Measurements from ENCODE around the gene SPPL2A.

DNA sequence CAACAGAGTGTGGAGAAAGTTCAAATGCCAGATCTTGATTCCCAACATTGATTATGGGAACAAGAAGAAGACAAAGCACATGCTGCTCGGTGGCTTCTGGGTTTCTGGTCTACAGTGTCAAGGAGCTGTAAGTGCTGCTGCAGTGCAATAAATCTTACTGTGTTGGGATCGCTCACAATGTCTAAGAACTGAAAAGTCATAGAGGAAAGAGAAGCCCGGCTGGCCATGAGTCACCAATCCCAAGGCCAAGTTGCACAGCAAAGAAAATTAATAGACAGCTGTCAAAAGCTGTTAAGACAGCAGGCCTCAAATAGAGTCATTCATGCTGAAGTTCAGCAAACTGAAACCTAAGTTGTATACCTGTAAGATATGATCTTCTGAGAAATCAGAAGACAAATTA is 33.2 kb upstream of the SPPL2A start:
- TF ChIP-seq, protein P1, sequence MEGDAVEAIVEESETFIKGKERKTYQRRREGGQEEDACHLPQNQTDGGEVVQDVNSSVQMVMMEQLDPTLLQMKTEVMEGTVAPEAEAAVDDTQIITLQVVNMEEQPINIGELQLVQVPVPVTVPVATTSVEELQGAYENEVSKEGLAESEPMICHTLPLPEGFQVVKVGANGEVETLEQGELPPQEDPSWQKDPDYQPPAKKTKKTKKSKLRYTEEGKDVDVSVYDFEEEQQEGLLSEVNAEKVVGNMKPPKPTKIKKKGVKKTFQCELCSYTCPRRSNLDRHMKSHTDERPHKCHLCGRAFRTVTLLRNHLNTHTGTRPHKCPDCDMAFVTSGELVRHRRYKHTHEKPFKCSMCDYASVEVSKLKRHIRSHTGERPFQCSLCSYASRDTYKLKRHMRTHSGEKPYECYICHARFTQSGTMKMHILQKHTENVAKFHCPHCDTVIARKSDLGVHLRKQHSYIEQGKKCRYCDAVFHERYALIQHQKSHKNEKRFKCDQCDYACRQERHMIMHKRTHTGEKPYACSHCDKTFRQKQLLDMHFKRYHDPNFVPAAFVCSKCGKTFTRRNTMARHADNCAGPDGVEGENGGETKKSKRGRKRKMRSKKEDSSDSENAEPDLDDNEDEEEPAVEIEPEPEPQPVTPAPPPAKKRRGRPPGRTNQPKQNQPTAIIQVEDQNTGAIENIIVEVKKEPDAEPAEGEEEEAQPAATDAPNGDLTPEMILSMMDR (tag by site-specific recombination; IDR thresholded peaks at IDR 0.05): no peak
- TF ChIP-seq ZNF274 (IDR thresholded peaks at IDR 0.05; ENCODE audit: low read length) (no peak), ZNF274 (tag by site-specific recombination; IDR thresholded peaks at IDR 0.05; ENCODE audit: borderline replicate concordance) (no peak), KLF10 (tag by site-specific recombination; IDR thresholded peaks at IDR 0.05) (no peak), BCL11B (tag by site-specific recombination; IDR thresholded peaks at IDR 0.05; ENCODE audit: low read depth) (no peak), BCL11A (tag by site-specific recombination; IDR thresholded peaks at IDR 0.05; ENCODE audit: low read depth) (no peak), ZNF239 (tag by site-specific recombination; IDR thresholded peaks at IDR 0.05) (no peak), ZNF510 (tag by site-specific recombination; IDR thresholded peaks at IDR 0.05; ENCODE audit: insufficient replicate concordance) (no peak)

Measured in HEK293 (cell line).